SK-N-SH treated with all-trans-retinoic acid at 6 μM for 48 hours (cell line): ENCODE data around the gene ASTN2.

ENCODE experiments used
- ATAC-seq: fragments of 200-7000 bp; cut with Tn5 transposase; 3 replicates; pipeline ENCODE4 v1.9.1; 2020; ENCODE audit warnings: mild to moderate bottlenecking, moderate library complexity
- ARNTL ChIP-seq: fragments of 450-650 bp; formaldehyde crosslinking; IDR thresholded peaks from 2 replicates; pipeline ENCODE4 v1.5.0; 2020; ENCODE audit warnings: low read depth, mild to moderate bottlenecking, moderate library complexity, borderline replicate concordance
- BACH2 ChIP-seq: fragments of 250-450 bp; sonication (Bioruptor Pico); IDR thresholded peaks from 2 replicates; pipeline ENCODE4 v1.9.0; 2021; ENCODE audit warnings: mild to moderate bottlenecking, borderline replicate concordance
- CSDC2 ChIP-seq: fragments of 250-450 bp; sonication (Bioruptor Pico); IDR thresholded peaks from 2 replicates; pipeline ENCODE4 v1.5.0; 2020; ENCODE audit warnings: mild to moderate bottlenecking, moderate library complexity
- ESRRG ChIP-seq: fragments of 250-450 bp; sonication (Bioruptor Pico); IDR thresholded peaks from 2 replicates; pipeline ENCODE4 v1.6.1; 2021; ENCODE audit warnings: mild to moderate bottlenecking
- GLIS3 ChIP-seq: fragments of 250-450 bp; sonication (Bioruptor Pico); IDR thresholded peaks from 2 replicates; pipeline ENCODE4 v1.5.0; 2020; ENCODE audit warnings: mild to moderate bottlenecking, moderate library complexity
- ISL1 ChIP-seq: fragments of 250-450 bp; sonication (Bioruptor Pico); IDR thresholded peaks from 2 replicates; pipeline ENCODE4 v2.1.2; 2022; ENCODE audit warnings: mild to moderate bottlenecking, moderate library complexity
- OSR1 ChIP-seq: fragments of 250-450 bp; sonication (Bioruptor Pico); IDR thresholded peaks from 2 replicates; pipeline ENCODE4 v1.8.0; 2022; ENCODE audit warnings: moderate library complexity, mild to moderate bottlenecking, inconsistent platforms
- RARB ChIP-seq: fragments of 250-450 bp; sonication (Bioruptor Pico); IDR thresholded peaks from 2 replicates; pipeline ENCODE4 v1.8.0; 2021; ENCODE audit warnings: mild to moderate bottlenecking, moderate library complexity
- SNAI2 ChIP-seq: fragments of 250-450 bp; sonication (Bioruptor Pico); IDR thresholded peaks from 2 replicates; pipeline ENCODE4 v1.5.0; 2020; ENCODE audit warnings: mild to moderate bottlenecking, moderate library complexity
- TCF4 ChIP-seq: fragments of 250-450 bp; sonication (Bioruptor Pico); IDR thresholded peaks from 2 replicates; pipeline ENCODE4 v1.8.0; 2021; ENCODE audit warnings: mild to moderate bottlenecking, moderate library complexity, borderline replicate concordance
- TOX ChIP-seq: fragments of 250-450 bp; sonication (Bioruptor Pico); IDR thresholded peaks from 2 replicates; pipeline ENCODE4 v1.8.0; 2021; ENCODE audit warnings: mild to moderate bottlenecking, moderate library complexity, borderline replicate concordance
- ZC3H10 ChIP-seq: fragments of 250-450 bp; sonication (Bioruptor Pico); IDR thresholded peaks from 2 replicates; pipeline ENCODE4 v1.5.1; 2021; ENCODE audit warnings: mild to moderate bottlenecking, moderate library complexity
- ZFP3 ChIP-seq: fragments of 250-450 bp; sonication (Bioruptor Pico); IDR thresholded peaks from 2 replicates; pipeline ENCODE4 v1.5.0; 2020; ENCODE audit warnings: mild to moderate bottlenecking, moderate library complexity
- ZFP30 ChIP-seq: fragments of 450-650 bp; formaldehyde crosslinking; IDR thresholded peaks from 2 replicates; pipeline ENCODE4 v1.5.0; 2022; ENCODE audit warnings: mild to moderate bottlenecking, moderate library complexity
- ZNF565 ChIP-seq: fragments of 450-650 bp; formaldehyde crosslinking; conservative IDR thresholded peaks from 2 replicates; pipeline ENCODE4 v1.5.0; 2020; ENCODE audit warnings: low read depth, mild to moderate bottlenecking, moderate library complexity
- ZNF70 ChIP-seq: fragments of 450-650 bp; formaldehyde crosslinking; IDR thresholded peaks from 2 replicates; pipeline ENCODE4 v1.5.0; 2020; ENCODE audit warnings: mild to moderate bottlenecking, moderate library complexity
- ZNF8 ChIP-seq: fragments of 450-650 bp; formaldehyde crosslinking; IDR thresholded peaks from 2 replicates; pipeline ENCODE4 v1.5.0; 2020; ENCODE audit warnings: mild to moderate bottlenecking, moderate library complexity
- TF ChIP-seq, protein P1 (sequence below): fragments of 250-450 bp; sonication (Bioruptor Pico); IDR thresholded peaks from 2 replicates; pipeline ENCODE4 v1.8.0; 2020; ENCODE audit warnings: mild to moderate bottlenecking, moderate library complexity, borderline replicate concordance
- TF ChIP-seq, protein P2 (sequence below): fragments of 250-450 bp; sonication (Bioruptor Pico); IDR thresholded peaks from 2 replicates; pipeline ENCODE4 v1.8.0; 2021; ENCODE audit warnings: low read depth, mild to moderate bottlenecking, moderate library complexity, borderline replicate concordance
- TF ChIP-seq, protein P3 (sequence below): fragments of 250-450 bp; sonication (Bioruptor Pico); IDR thresholded peaks from 2 replicates; pipeline ENCODE4 v1.5.1; 2020; ENCODE audit warnings: low read depth, mild to moderate bottlenecking, moderate library complexity
- TF ChIP-seq, protein P4 (sequence below): fragments of 250-450 bp; sonication (Bioruptor Pico); IDR thresholded peaks from 2 replicates; pipeline ENCODE4 v1.5.1; 2021; ENCODE audit warnings: mild to moderate bottlenecking, moderate library complexity

Gene ASTN2

DNA sequence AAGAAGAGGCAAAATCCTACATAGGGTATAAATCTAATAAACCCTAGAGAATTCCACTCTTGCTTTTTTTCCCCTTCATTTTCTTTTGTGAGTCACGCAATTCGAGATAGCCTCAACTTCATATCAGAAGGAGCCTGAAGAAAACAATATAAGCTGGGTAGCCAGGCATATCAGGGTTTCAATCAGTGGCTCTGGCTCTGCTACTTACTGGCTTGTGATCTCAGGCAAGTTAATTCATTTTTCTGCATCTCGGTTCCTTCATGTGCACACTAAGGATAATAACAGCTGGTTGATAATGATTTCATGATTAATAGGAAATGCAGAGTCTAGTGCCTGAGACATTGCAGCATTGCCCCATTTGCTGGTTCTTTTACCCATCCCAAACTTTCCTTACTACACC, 46.5 kb upstream of the ASTN2 start:
- ATAC-seq = no peak
- TF ChIP-seq BACH2 (CRISPR knock-in tag) = no peak
- no peak for TF ChIP-seq ESRRG
- TF ChIP-seq ZNF565 (CRISPR knock-in tag) = no peak
- TF ChIP-seq ZC3H10 (CRISPR knock-in tag) = no peak
- TF ChIP-seq, protein P1, sequence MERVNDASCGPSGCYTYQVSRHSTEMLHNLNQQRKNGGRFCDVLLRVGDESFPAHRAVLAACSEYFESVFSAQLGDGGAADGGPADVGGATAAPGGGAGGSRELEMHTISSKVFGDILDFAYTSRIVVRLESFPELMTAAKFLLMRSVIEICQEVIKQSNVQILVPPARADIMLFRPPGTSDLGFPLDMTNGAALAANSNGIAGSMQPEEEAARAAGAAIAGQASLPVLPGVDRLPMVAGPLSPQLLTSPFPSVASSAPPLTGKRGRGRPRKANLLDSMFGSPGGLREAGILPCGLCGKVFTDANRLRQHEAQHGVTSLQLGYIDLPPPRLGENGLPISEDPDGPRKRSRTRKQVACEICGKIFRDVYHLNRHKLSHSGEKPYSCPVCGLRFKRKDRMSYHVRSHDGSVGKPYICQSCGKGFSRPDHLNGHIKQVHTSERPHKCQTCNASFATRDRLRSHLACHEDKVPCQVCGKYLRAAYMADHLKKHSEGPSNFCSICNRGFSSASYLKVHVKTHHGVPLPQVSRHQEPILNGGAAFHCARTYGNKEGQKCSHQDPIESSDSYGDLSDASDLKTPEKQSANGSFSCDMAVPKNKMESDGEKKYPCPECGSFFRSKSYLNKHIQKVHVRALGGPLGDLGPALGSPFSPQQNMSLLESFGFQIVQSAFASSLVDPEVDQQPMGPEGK (CRISPR knock-in tag) = no peak
- no peak for TF ChIP-seq ZFP3 (CRISPR knock-in tag)
- peak; percentile 63; the same call in 1 of the 2 replicates for TF ChIP-seq TCF4 (CRISPR knock-in tag)
- TF ChIP-seq ZNF8 = no peak
- TF ChIP-seq OSR1 (CRISPR knock-in tag) = no peak
- no peak for TF ChIP-seq GLIS3 (CRISPR knock-in tag)
- no peak for TF ChIP-seq CSDC2 (CRISPR knock-in tag)
- no peak for TF ChIP-seq TOX (CRISPR knock-in tag)
- TF ChIP-seq, protein P2, sequence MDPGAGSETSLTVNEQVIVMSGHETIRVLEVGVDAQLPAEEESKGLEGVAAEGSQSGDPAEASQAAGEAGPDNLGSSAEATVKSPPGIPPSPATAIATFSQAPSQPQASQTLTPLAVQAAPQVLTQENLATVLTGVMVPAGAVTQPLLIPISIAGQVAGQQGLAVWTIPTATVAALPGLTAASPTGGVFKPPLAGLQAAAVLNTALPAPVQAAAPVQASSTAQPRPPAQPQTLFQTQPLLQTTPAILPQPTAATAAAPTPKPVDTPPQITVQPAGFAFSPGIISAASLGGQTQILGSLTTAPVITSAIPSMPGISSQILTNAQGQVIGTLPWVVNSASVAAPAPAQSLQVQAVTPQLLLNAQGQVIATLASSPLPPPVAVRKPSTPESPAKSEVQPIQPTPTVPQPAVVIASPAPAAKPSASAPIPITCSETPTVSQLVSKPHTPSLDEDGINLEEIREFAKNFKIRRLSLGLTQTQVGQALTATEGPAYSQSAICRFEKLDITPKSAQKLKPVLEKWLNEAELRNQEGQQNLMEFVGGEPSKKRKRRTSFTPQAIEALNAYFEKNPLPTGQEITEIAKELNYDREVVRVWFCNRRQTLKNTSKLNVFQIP (CRISPR knock-in tag) = no peak
- TF ChIP-seq ISL1 (CRISPR knock-in tag) = peak; percentile 61
- no peak; the same call in 1 of the 2 replicates for TF ChIP-seq SNAI2
- TF ChIP-seq ZFP30 (CRISPR knock-in tag) = no peak
- no peak for TF ChIP-seq ARNTL (CRISPR knock-in tag)

DNA sequence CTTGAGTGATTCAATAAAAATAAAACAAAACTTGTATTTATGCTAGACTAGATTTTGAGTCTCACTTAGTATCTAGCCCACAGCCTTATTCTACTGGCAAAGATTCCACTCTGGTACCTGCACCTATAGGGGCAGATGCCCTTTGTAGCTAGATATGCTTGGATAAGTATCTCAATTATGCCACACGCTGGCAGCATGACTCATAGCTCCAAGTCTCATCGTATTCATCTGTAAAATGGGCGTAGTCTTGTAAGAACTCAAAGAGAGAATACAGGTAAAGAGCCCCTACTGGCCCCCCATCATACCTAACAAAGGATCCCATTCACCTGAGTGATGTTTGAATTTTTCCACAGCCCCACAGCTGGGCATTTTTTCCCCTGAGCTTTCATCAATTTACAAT, 45.9 kb upstream of the ASTN2 start:
- no peak for TF ChIP-seq RARB (CRISPR knock-in tag)
- TF ChIP-seq ISL1 (CRISPR knock-in tag) = no peak
- TF ChIP-seq, protein P3, sequence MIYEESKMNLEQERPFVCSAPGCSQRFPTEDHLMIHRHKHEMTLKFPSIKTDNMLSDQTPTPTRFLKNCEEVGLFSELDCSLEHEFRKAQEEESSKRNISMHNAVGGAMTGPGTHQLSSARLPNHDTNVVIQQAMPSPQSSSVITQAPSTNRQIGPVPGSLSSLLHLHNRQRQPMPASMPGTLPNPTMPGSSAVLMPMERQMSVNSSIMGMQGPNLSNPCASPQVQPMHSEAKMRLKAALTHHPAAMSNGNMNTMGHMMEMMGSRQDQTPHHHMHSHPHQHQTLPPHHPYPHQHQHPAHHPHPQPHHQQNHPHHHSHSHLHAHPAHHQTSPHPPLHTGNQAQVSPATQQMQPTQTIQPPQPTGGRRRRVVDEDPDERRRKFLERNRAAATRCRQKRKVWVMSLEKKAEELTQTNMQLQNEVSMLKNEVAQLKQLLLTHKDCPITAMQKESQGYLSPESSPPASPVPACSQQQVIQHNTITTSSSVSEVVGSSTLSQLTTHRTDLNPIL (CRISPR knock-in tag) = no peak
- TF ChIP-seq, protein P1 (CRISPR knock-in tag) = no peak
- TF ChIP-seq ZFP30 (CRISPR knock-in tag) = no peak
- no peak for TF ChIP-seq ESRRG
- no peak for TF ChIP-seq OSR1 (CRISPR knock-in tag)
- TF ChIP-seq BACH2 (CRISPR knock-in tag) = no peak
- TF ChIP-seq ZNF70 (CRISPR knock-in tag) = no peak
- no peak for TF ChIP-seq ZNF8
- no peak for TF ChIP-seq ZNF565 (CRISPR knock-in tag)
- no peak for TF ChIP-seq TCF4 (CRISPR knock-in tag)
- TF ChIP-seq, all 23 proteins: peak for 0
- ATAC-seq = no peak

DNA sequence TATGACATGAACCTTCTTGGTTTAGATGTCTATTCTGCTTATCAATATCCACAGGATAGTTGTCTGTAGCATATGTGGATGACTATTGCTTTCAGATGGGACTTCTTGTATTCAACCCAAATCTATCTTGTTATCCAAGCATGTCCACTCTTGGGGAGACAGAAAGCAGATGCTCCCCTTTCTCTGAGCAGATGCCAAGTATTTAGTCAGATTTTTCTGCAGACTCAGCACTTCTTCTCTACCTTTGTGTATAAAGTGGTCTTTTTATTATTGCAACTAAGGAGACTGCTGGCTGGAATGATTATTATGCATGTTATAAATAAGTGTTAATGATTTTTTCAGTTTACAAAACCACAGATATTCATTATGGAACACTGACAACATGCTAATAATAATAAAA, 45.1 kb upstream of the ASTN2 start:
- no peak for ATAC-seq
- TF ChIP-seq ISL1 (CRISPR knock-in tag) (no peak), RARB (CRISPR knock-in tag) (no peak), OSR1 (CRISPR knock-in tag) (no peak), ZNF70 (CRISPR knock-in tag) (no peak), ESRRG (no peak), TCF4 (CRISPR knock-in tag) (no peak), ZNF8 (no peak), BACH2 (CRISPR knock-in tag) (no peak), ARNTL (CRISPR knock-in tag) (no peak), ZNF565 (CRISPR knock-in tag) (no peak)
- TF ChIP-seq, protein P1 (CRISPR knock-in tag) = no peak
- TF ChIP-seq, protein P4, sequence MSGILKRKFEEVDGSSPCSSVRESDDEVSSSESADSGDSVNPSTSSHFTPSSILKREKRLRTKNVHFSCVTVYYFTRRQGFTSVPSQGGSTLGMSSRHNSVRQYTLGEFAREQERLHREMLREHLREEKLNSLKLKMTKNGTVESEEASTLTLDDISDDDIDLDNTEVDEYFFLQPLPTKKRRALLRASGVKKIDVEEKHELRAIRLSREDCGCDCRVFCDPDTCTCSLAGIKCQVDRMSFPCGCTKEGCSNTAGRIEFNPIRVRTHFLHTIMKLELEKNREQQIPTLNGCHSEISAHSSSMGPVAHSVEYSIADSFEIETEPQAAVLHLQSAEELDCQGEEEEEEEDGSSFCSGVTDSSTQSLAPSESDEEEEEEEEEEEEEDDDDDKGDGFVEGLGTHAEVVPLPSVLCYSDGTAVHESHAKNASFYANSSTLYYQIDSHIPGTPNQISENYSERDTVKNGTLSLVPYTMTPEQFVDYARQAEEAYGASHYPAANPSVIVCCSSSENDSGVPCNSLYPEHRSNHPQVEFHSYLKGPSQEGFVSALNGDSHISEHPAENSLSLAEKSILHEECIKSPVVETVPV (CRISPR knock-in tag) = no peak
- TF ChIP-seq, protein P3 (CRISPR knock-in tag) = no peak
